H9 (cell line): ENCODE results near the gene ZNF407. TPM values are rescaled to one million over a fixed set of nuclear protein-coding genes. Genes with fewer than 3 reads are reported as not detected.

Source experiments
- DNase-seq: peaks from one replicate; pipeline ENCODE4 v3.0.0-alpha.2; 2017
- H2AFZ ChIP-seq: one replicate; pipeline ENCODE4 v1.6.1; 2013; ENCODE audit warnings: mild to moderate bottlenecking, low read length, control low read depth, moderate library complexity
- H2AK5ac ChIP-seq: 2 replicates; pipeline ENCODE4 v1.6.1; 2013; ENCODE audit warnings: low read length, control low read depth, mixed read lengths; ENCODE audit not compliant: insufficient read length
- H2BK120ac ChIP-seq: one replicate; pipeline ENCODE4 v1.6.1; 2013; ENCODE audit warnings: low read depth, mild to moderate bottlenecking, low read length, control low read depth, inconsistent platforms; ENCODE audit not compliant: poor library complexity, severe bottlenecking
- H2BK12ac ChIP-seq: 2 replicates; pipeline ENCODE4 v1.6.1; 2013; ENCODE audit warnings: low read length, control low read depth, mixed read lengths, low read depth; ENCODE audit not compliant: insufficient read length
- H2BK15ac ChIP-seq: 2 replicates; pipeline ENCODE4 v1.6.1; 2013; ENCODE audit warnings: low read depth, low read length, control low read depth
- H2BK20ac ChIP-seq: one replicate; pipeline ENCODE4 v1.6.1; 2013; ENCODE audit warnings: low read depth, mild to moderate bottlenecking, low read length, control low read depth, inconsistent platforms; ENCODE audit not compliant: poor library complexity, severe bottlenecking
- H2BK5ac ChIP-seq: 2 replicates; pipeline ENCODE4 v1.6.1; 2013; ENCODE audit warnings: low read length, control low read depth, mixed read lengths; ENCODE audit not compliant: insufficient read length
- H3K14ac ChIP-seq: 2 replicates; pipeline ENCODE4 v1.6.1; 2013; ENCODE audit warnings: low read length, control low read depth; ENCODE audit not compliant: insufficient read depth
- H3K18ac ChIP-seq: 2 replicates; pipeline ENCODE4 v1.6.1; 2013; ENCODE audit warnings: low read depth, mild to moderate bottlenecking, mixed read lengths, low read length, control low read depth; ENCODE audit not compliant: insufficient read length
- H3K23ac ChIP-seq: 2 replicates; pipeline ENCODE4 v1.6.1; 2013; ENCODE audit warnings: low read length, control low read depth, mixed read lengths, low read depth; ENCODE audit not compliant: insufficient read length
- H3K23me2 ChIP-seq: 2 replicates; pipeline ENCODE4 v1.6.1; 2013; ENCODE audit warnings: low read depth, mild to moderate bottlenecking, mixed read lengths, low read length, control low read depth; ENCODE audit not compliant: insufficient read length, poor library complexity, severe bottlenecking
- H3K27ac ChIP-seq: 2 replicates; pipeline ENCODE4 v1.5.1; 2013; ENCODE audit warnings: low read length, control low read depth, mixed read lengths, low read depth; ENCODE audit not compliant: insufficient read length
- H3K27me3 ChIP-seq: 2 replicates; pipeline ENCODE4 v1.6.1; 2013; ENCODE audit warnings: low read length, control low read depth, inconsistent platforms; ENCODE audit not compliant: insufficient read depth
- H3K4ac ChIP-seq: 2 replicates; pipeline ENCODE4 v1.6.1; 2013; ENCODE audit warnings: low read depth, mild to moderate bottlenecking, control low read depth, inconsistent platforms, low read length, moderate library complexity
- H3K4me1 ChIP-seq: 2 replicates; pipeline ENCODE4 v1.6.1; 2013; ENCODE audit warnings: low read length, control low read depth, inconsistent platforms; ENCODE audit not compliant: insufficient read depth
- H3K4me2 ChIP-seq: 2 replicates; pipeline ENCODE4 v1.6.1; 2013; ENCODE audit warnings: low read length, control low read depth, mixed read lengths; ENCODE audit not compliant: insufficient read length, insufficient read depth
- H3K56ac ChIP-seq: 2 replicates; pipeline ENCODE4 v1.6.1; 2013; ENCODE audit warnings: low read depth, mild to moderate bottlenecking, mixed read lengths, low read length, control low read depth; ENCODE audit not compliant: insufficient read length
- H3K79me1 ChIP-seq: 2 replicates; pipeline ENCODE4 v1.6.1; 2013; ENCODE audit warnings: low read depth, mild to moderate bottlenecking, moderate library complexity, low read length, control low read depth, inconsistent platforms; ENCODE audit not compliant: insufficient read depth, poor library complexity, severe bottlenecking
- H3K79me2 ChIP-seq: 2 replicates; pipeline ENCODE4 v1.6.1; 2013; ENCODE audit warnings: low read length, control low read depth, inconsistent platforms; ENCODE audit not compliant: insufficient read depth
- H3K9ac ChIP-seq: 2 replicates; pipeline ENCODE4 v1.6.1; 2013; ENCODE audit warnings: low read length, control low read depth, mixed read lengths; ENCODE audit not compliant: insufficient read length; ENCODE audit errors: extremely low read depth
- H3K9me3 ChIP-seq: one replicate; pipeline ENCODE4 v1.6.1; 2013; ENCODE audit warnings: low read depth, low read length, inconsistent platforms; ENCODE audit not compliant: control insufficient read depth
- H3T11ph ChIP-seq: one replicate; pipeline ENCODE4 v1.6.1; 2013; ENCODE audit warnings: mild to moderate bottlenecking, low read length, control low read depth, inconsistent platforms
- H4K20me1 ChIP-seq: one replicate; pipeline ENCODE4 v1.6.1; 2013; ENCODE audit not compliant: control insufficient read depth, insufficient read length, insufficient read depth
- H4K5ac ChIP-seq: 2 replicates; pipeline ENCODE4 v1.6.1; 2013; ENCODE audit warnings: low read depth, mild to moderate bottlenecking, mixed read lengths, low read length, control low read depth; ENCODE audit not compliant: insufficient read length
- H4K8ac ChIP-seq: replicated peaks from 2 replicates; pipeline ENCODE4 v1.6.1; 2013; ENCODE audit warnings: low read length, control low read depth, mixed read lengths, low read depth; ENCODE audit not compliant: insufficient read length
- H4K91ac ChIP-seq: 2 replicates; pipeline ENCODE4 v1.6.1; 2013; ENCODE audit warnings: low read depth, mild to moderate bottlenecking, moderate library complexity, mixed read lengths, low read length, control low read depth; ENCODE audit not compliant: insufficient read length
- H3K27ac Mint-ChIP-seq, 3 experiments: 2 replicates in 2 of 3; 3 replicates in 1 of 3; pipeline ENCODE4 v1.8.0; 2020 to 2021; ENCODE audit warnings: mixed read lengths in 3 of 3, mild to moderate bottlenecking in 1 of 3, moderate library complexity in 1 of 3
- H3K27me3 Mint-ChIP-seq: 2 replicates; pipeline ENCODE4 v1.8.0; 2021; ENCODE audit warnings: low read depth, mild to moderate bottlenecking, moderate library complexity, mixed read lengths
- H3K36me3 Mint-ChIP-seq, 3 experiments: 2 replicates in 2 of 3; 3 replicates in 1 of 3; pipeline ENCODE4 v1.8.0; 2020 to 2021; ENCODE audit warnings: low read depth in 3 of 3, mixed read lengths in 3 of 3; ENCODE audit not compliant: insufficient read depth in 1 of 3
- H3K4me1 Mint-ChIP-seq, 2 experiments: 2 replicates each; pipeline ENCODE4 v1.8.0; 2020; ENCODE audit warnings: mixed read lengths in 2 of 2
- H3K4me3 Mint-ChIP-seq, 2 experiments: 2 replicates in 1 of 2; 3 replicates in 1 of 2; pipeline ENCODE4 v1.8.0; 2020 to 2021; ENCODE audit warnings: mild to moderate bottlenecking in 2 of 2, mixed read lengths in 2 of 2, moderate library complexity in 1 of 2
- H3K9me3 Mint-ChIP-seq, 2 experiments: 2 replicates in 1 of 2; 3 replicates in 1 of 2; pipeline ENCODE4 v1.8.0; 2020; ENCODE audit warnings: mild to moderate bottlenecking in 2 of 2, mixed read lengths in 2 of 2, moderate library complexity in 1 of 2
- WGBS: extraction: QIAGEN DNeasy Blood & Tissue Kit; methylation state at CpG from one replicate; pipeline ENCODE4 v1.1.7; 2013; ENCODE audit warnings: missing lambda C conversion rate, low lambda C conversion rate, mixed read lengths; ENCODE audit not compliant: insufficient read length; ENCODE audit errors: extremely low coverage; 5-methylcytosine and 5-hydroxymethylcytosine counted together
- total RNA-seq: library from RNA; stranded (reverse); gene quantifications from 2 replicates; pipeline ENCODE4 v1.2.1, GENCODE V29; 2021
- TF ChIP-seq, protein P1 (sequence below): fragments of 200-600 bp; sonication (generic); conservative IDR thresholded peaks from 3 replicates; pipeline ENCODE4 v1.8.0; 2021; ENCODE audit warnings: antibody characterized with exemption, mild to moderate bottlenecking

Gene ZNF407
- total RNA-seq, 1 experiment from 2014 or later: 8.7 TPM

DNA sequence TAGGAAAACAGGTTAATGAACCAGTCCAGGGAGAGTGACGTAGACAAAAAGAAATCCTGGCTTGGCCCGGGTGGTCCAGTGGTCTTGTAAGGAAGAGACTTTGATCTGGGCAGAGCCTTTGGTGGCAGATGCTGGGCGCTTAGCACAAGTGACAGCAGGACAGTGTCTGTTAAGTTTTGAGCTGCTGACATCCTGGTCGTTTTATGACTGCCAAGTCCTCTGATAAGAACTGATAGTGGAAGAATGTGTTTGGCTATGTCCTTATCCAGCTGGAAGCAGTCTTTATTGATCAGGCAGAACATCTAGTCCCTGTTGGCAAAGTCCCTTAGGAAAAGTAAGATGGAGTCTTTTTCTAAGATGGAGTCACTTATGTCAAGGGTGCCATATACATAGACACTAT is 27.4 kb upstream of the ZNF407 start:
- Histone ChIP-seq H3K23ac (no peak overlapping the region), H4K5ac (no peak overlapping the region), H4K91ac (no peak overlapping the region), H3K27me3 (no peaks in the 10 kb centered on the region), H3K79me1 (no peaks in the 10 kb centered on the region), H3K23me2 (no peaks in the 10 kb centered on the region), H2BK120ac (no peak overlapping the region), H2AK5ac (no peak overlapping the region), H3K4me1 (no peaks in the 10 kb centered on the region), H3K79me2 (no peaks in the 10 kb centered on the region), H2BK15ac (no peak overlapping the region), H2AFZ (no peak overlapping the region), H4K20me1 (no peaks in the 10 kb centered on the region), H3K18ac (no peak overlapping the region), H3T11ph (no peak overlapping the region), H2BK20ac (no peak overlapping the region), H3K4me2 (no peak overlapping the region), H3K56ac (no peak overlapping the region), H2BK12ac (no peak overlapping the region), H3K9me3 (no peaks in the 10 kb centered on the region), H3K4ac (no peak overlapping the region), H3K9ac (no peak overlapping the region), H3K27ac (no peak overlapping the region), H2BK5ac (no peak overlapping the region), H3K14ac (no peak overlapping the region), H4K8ac (no peak overlapping the region)
- TF ChIP-seq, protein P1, sequence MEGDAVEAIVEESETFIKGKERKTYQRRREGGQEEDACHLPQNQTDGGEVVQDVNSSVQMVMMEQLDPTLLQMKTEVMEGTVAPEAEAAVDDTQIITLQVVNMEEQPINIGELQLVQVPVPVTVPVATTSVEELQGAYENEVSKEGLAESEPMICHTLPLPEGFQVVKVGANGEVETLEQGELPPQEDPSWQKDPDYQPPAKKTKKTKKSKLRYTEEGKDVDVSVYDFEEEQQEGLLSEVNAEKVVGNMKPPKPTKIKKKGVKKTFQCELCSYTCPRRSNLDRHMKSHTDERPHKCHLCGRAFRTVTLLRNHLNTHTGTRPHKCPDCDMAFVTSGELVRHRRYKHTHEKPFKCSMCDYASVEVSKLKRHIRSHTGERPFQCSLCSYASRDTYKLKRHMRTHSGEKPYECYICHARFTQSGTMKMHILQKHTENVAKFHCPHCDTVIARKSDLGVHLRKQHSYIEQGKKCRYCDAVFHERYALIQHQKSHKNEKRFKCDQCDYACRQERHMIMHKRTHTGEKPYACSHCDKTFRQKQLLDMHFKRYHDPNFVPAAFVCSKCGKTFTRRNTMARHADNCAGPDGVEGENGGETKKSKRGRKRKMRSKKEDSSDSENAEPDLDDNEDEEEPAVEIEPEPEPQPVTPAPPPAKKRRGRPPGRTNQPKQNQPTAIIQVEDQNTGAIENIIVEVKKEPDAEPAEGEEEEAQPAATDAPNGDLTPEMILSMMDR: no peak
- H3K4me3 Mint-ChIP-seq: no peak overlapping the region
- no peak for DNase-seq
- H3K9me3 Mint-ChIP-seq: peaks cover 32 to 41% of the 10 kb centered on the region in 2 experiments
- no peaks in the 10 kb centered on the region for H3K4me1 Mint-ChIP-seq
- peaks cover 11 to 12% (median 12%) of the 10 kb centered on the region in 3 experiments for H3K36me3 Mint-ChIP-seq
- peaks cover 11% of the 10 kb centered on the region for H3K27me3 Mint-ChIP-seq
- no peak overlapping the region for H3K27ac Mint-ChIP-seq
- WGBS: no CpG with 5 or more reads among the region's 4 CpGs
